GM18499 (cell line): ENCODE measurements around the gene PRKD1.
"Not testable (repeated sequence)": the region's sequence is repeated elsewhere in the genome, so short reads cannot be mapped to it uniquely, and the experiment has no call there.

Experiments
- ATAC-seq: cut with Tn5 transposase; IDR thresholded peaks from one replicate; pipeline ENCODE4 v1.9.1; 2021; ENCODE audit warnings: moderate number of reproducible peaks; ENCODE audit not compliant: insufficient read depth, unreplicated experiment

PRKD1 gene

DNA sequence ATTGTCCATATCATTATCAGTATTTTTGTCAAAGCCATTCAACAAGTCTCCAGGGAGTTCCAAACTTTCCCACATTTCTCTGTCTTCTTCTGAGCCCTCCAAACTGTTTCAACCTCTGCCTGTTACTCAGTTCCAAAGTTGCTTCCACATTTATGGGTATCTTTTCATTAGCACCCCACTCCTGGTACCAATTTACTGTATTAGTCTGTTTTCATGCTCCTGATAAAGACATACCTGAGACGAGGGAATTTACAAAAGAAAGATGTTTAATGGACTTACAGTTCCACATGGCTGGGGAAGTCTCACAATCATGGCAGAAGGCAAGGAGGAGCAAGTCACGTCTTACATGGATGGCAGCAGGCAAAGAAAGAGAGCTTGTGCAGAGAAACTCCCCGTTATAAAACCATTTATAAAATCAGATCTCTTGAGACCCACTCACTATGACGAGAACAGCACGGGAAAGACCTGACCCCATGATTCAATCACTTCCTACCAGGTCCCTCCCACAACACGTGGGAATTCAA is 87.2 kb downstream of the PRKD1 start:
- ATAC-seq = not testable (repeated sequence)

DNA sequence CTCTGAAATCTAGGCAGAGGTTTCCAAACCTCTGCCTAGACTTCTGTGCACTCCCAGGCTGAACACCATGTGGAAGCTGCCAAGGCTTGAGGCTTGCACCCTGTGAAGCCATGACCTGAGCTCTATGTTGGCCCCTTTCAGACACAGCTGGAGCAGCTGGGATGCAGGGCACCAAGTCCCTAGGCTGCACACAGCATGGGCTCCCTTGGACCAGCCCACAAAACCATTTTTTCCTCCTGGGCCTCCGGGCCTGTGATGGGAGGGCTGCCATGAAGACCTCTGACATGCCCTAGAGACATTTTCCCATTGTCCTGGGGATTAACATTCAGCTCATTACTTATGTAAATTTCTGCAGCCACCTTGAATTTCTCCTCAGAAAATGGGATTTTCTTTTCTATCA is 88.0 kb downstream of the PRKD1 start:
- ATAC-seq = not testable (repeated sequence)

DNA sequence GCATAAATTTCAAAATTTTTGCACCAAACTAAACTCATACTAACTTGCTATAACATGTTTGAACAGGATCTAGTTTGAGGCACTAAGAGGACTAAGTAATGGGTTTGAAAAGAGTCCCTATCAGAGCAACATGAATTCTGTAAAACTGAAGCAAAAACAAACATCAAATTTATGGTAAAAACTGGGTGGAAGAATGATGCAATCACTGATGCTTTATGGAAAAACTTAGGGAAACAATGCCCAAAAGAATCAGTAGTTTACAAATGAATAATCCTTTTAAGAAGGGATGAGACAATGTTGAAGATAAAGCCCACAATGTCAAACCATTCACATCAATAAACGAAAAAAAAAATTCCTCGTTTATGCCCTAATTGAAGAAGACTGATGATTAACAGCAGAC is 88.9 kb downstream of the PRKD1 start:
- ATAC-seq = no peak

DNA sequence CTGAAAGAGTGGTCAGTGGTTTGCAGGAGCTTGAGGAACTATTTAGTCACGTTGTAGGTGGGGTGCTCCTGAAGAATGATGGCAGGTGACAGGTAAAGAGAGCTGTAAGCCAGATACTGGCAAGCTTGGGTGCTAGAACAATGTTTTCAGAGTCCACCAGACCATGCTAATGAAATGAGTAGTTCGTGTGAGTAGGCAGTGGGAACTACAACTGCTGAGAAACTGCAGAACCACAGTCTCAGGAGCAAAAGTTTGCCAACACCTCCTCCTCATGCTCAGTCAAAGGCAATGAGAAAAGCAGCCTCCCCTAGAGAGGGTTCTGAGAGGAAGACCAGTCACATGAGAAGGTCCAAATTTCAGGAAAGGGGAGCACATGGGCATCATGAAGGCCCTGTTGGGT is 91.3 kb downstream of the PRKD1 start:
- ATAC-seq = no peak

- ATAC-seq = no peak
These were observed 95.6 kb downstream of the PRKD1 start for GRCh38 chr14:29832042-29832441.

DNA sequence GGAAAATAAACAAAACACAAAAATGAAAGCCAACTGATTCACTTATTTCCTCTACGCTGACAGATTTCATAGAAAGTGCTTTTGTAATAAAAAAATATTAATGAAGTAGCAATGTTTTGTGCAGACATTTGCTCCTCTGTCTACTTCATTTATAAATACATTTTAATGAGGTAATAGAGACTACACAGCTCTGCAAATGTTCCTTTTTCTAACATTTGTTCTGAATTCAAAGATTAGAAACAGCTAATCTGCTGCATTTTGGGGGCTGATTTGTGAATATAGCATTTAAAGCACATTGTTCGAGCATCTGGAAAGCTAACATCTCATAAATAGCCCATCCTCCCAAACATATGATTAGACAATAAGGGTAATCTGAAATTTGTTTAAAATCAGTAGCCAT is 97.8 kb downstream of the PRKD1 start:
- ATAC-seq = no peak

- no peak for ATAC-seq
These were observed 103.8 kb downstream of the PRKD1 start for GRCh38 chr14:29823816-29824215.

GRCh38 chr14:29822430-29822709 is 105.3 kb downstream of the PRKD1 start:
- ATAC-seq = no peak

- no peak for ATAC-seq
These were observed 105.8 kb downstream of the PRKD1 start for GRCh38 chr14:29821661-29822429.

- ATAC-seq = no peak
These were observed 106.4 kb downstream of the PRKD1 start for GRCh38 chr14:29821242-29821641.

DNA sequence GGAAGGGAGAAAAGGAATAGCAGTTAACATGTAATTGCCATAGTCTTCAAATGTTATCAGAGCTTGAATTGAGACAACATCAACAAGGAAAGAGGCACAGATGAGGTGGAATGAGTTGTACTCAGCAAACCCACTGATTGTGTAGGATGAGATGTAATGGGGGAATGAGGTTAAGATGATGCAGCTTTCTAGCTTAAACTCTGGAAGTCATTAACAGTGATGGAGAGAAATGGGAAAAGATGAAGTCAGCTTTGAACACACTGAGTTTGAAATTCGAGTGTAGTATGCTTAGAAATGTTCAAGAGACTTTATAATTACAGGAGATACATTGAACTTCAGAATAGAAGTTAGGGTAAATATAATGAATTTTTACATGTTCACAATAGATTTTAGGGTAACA is 106.9 kb downstream of the PRKD1 start:
- ATAC-seq = no peak

DNA sequence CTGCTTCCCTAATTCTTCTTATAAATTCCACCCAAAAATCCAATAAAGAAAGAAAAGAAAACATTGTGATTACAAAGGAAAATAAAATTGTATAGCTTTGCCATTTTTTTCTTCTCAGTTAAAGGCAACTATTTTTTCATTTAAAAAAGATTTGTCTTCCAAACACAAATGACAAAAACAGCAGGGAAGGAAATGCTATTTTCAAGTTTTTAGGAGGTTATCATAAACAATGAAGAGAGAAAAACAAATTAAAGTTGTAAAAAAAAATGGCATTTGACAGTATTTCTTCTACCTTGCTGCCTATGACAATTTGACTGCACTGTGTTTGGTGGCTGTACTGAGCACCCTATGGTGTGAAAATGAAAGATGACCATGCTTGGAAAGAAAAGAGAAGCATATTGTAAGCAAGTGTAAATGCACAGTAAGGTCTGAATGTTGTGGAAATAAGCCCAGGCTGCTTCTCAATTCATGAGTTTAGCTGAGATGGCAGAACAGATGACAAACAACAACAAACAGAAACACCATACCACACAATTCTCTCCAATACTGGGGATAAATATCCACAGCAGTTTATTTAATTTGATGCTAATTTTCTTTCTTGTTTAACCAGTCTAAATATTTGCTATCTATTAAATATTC is 109.8 kb downstream of the PRKD1 start:
- no peak for ATAC-seq

DNA sequence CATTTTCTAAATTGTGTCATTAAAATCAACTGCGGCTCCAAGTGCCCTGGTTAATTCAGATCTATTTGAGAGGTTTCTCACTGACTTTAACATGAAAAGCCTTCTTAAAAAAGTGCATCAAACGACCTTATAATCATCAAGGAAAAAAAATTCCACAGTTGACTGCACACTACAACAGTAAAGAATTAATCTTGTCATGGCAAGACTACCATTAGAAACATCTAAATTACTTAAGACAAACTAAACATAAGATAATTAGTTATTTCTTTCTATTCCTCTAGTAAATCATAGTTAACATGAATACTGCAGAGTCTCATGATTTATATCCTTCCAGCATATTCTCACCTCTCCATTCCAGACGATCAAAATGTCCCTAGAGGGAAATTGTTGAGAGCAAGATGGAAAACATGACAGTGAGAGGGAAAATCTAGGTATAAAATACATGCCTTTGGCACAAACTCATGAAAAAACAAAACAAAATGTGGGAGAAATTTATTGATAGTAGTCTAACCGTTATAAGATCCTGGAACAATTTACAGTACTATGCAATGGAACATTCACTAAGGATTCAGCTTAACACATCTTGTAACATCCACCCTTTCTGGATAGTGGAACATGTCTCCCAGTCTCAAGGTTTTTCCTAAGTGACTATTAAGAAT is 112.5 kb downstream of the PRKD1 start:
- ATAC-seq = no peak

GRCh38 chr14:29814156-29815015 is 113.3 kb downstream of the PRKD1 start:
- no peak for ATAC-seq

DNA sequence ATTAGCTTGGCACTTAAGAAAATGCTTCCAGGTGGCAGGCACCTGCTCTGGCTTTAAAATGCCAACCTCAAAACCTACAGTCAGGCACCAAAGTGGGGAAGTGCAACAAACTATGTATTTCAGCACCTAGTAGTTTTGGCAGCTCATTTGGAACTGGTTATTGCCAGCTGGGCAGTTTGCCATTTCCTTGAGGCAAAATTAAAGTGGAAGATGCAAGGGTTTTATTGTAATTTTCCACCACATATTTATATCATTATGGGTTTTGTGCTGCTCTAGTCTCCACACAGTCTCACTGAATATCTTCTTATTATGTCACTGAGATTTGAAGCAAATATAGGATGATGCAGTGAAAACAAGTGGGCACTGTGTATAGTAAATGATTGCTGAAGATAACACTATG is 117.0 kb downstream of the PRKD1 start:
- ATAC-seq = no peak

DNA sequence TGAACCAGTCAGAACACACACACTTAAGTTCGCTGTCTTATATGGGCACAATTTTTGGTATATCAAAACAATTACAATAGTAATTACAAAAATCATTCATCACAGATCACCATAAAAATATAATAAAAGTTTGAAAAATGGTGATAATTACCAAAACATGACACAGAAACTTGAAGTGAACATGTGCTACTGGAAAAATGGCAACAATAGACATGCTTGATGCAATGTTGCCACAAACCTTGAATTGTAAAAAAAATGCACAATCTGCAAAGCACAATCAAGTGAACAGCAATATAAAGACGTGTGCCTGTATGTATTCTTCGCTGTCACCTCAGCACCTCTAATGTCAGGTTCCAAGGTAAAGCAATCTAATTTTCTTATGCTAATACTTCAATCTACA is 117.6 kb downstream of the PRKD1 start:
- ATAC-seq = no peak

DNA sequence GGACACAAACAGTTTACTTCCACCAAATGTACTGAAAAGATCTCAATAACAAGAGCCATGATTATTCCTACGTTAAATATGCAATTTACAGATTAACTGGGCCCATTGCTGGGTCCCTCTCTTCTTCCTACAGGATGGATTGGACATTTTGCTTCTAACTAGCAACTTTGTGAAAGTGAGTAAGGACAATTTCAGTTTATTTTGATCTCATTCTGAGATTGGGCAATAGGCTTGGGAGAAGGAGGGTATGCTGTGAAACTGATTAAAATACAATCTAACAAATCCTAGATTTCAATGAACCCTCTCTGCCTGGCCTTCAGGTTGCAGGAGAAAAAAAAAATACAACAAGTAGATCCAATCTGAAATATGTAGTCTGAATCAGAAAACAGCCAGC is 121.5 kb downstream of the PRKD1 start:
- ATAC-seq = no peak

GRCh38 chr14:29805415-29806123 is 122.1 kb downstream of the PRKD1 start:
- no peak for ATAC-seq

GRCh38 chr14:29804481-29805266 is 123.0 kb downstream of the PRKD1 start:
- no peak for ATAC-seq
